Measurements from ENCODE around the gene URM1.

The URM1 gene

GRCh38 chr9:128429513-128430086 is 58.4 kb downstream of the URM1 start:
- Mint-ChIP-seq H3K36me3 (ENCODE audit: low read depth) (no peaks in the 10 kb centered on the region), H3K9me3 (no peaks in the 10 kb centered on the region), H3K4me1 (ENCODE audit: low read depth) (no peaks in the 10 kb centered on the region), H3K27me3 (ENCODE audit: low read depth) (no peaks in the 10 kb centered on the region), H3K27ac (no peak overlapping the region), H3K4me3 (no peak overlapping the region)
- no peak for DNase-seq (ENCODE audit: low spot score)

GRCh38 chr9:128431207-128431606 is 60.0 kb downstream of the URM1 start:
- Mint-ChIP-seq H3K36me3 (ENCODE audit: low read depth) (no peaks in the 10 kb centered on the region), H3K27ac (peak overlapping the region; percentile 31), H3K4me1 (ENCODE audit: low read depth) (no peaks in the 10 kb centered on the region), H3K27me3 (ENCODE audit: low read depth) (no peaks in the 10 kb centered on the region), H3K9me3 (no peaks in the 10 kb centered on the region), H3K4me3 (no peak overlapping the region)
- DNase-seq (ENCODE audit: low spot score) = no peak

GRCh38 chr9:128434340-128434739 is 63.2 kb downstream of the URM1 start:
- no peak overlapping the region for H3K4me3 Mint-ChIP-seq
- H3K4me1 Mint-ChIP-seq (ENCODE audit: low read depth) = peaks cover 4% of the 10 kb centered on the region
- no peak for DNase-seq (ENCODE audit: low spot score)
- no peaks in the 10 kb centered on the region for H3K27me3 Mint-ChIP-seq (ENCODE audit: low read depth)
- no peak overlapping the region for H3K27ac Mint-ChIP-seq
- H3K36me3 Mint-ChIP-seq (ENCODE audit: low read depth) = no peaks in the 10 kb centered on the region
- H3K9me3 Mint-ChIP-seq = no peaks in the 10 kb centered on the region

- no peak overlapping the region for H3K27ac Mint-ChIP-seq
- no peaks in the 10 kb centered on the region for H3K9me3 Mint-ChIP-seq
- H3K4me3 Mint-ChIP-seq = no peak overlapping the region
- H3K27me3 Mint-ChIP-seq (ENCODE audit: low read depth) = no peaks in the 10 kb centered on the region
- peaks cover 4% of the 10 kb centered on the region for H3K4me1 Mint-ChIP-seq (ENCODE audit: low read depth)
- no peak for DNase-seq (ENCODE audit: low spot score)
- no peaks in the 10 kb centered on the region for H3K36me3 Mint-ChIP-seq (ENCODE audit: low read depth)
These were observed 64.4 kb downstream of the URM1 start for GRCh38 chr9:128435611-128436010.

- no peak overlapping the region for H3K4me3 Mint-ChIP-seq
- peaks cover 4% of the 10 kb centered on the region for H3K4me1 Mint-ChIP-seq (ENCODE audit: low read depth)
- no peaks in the 10 kb centered on the region for H3K9me3 Mint-ChIP-seq
- H3K27me3 Mint-ChIP-seq (ENCODE audit: low read depth) = no peaks in the 10 kb centered on the region
- peak; percentile 68 for DNase-seq (ENCODE audit: low spot score)
- H3K36me3 Mint-ChIP-seq (ENCODE audit: low read depth) = no peaks in the 10 kb centered on the region
- H3K27ac Mint-ChIP-seq = no peak overlapping the region
These were observed 67.4 kb downstream of the URM1 start for GRCh38 chr9:128438343-128439109.

- Mint-ChIP-seq H3K27me3 (ENCODE audit: low read depth) (no peaks in the 10 kb centered on the region), H3K4me3 (no peak overlapping the region), H3K36me3 (ENCODE audit: low read depth) (no peaks in the 10 kb centered on the region), H3K4me1 (ENCODE audit: low read depth) (peaks cover 4% of the 10 kb centered on the region), H3K9me3 (no peaks in the 10 kb centered on the region), H3K27ac (peak overlapping the region; percentile 1)
- DNase-seq (ENCODE audit: low spot score) = no peak
These were observed 68.1 kb downstream of the URM1 start for GRCh38 chr9:128439273-128439672.

All from T-helper 2 cell treated with Interferon-gamma antibody and Interleukin-4, amounts not matched to agents 5 μg/mL and 100 μg/mL, for 36 hours (primary cell).